ENCODE measurements around the gene PDE4A. TPM values are rescaled to one million over a fixed set of nuclear protein-coding genes. Genes with fewer than 3 reads are reported as not detected.

Gene PDE4A
- total and polyA plus RNA-seq, 2 of the 13 experiments (the other 11 are each of a cell fraction or from before 2014, with no cell fraction given) = 1.1 to 4.1 TPM

- TF ChIP-seq, protein P1, sequence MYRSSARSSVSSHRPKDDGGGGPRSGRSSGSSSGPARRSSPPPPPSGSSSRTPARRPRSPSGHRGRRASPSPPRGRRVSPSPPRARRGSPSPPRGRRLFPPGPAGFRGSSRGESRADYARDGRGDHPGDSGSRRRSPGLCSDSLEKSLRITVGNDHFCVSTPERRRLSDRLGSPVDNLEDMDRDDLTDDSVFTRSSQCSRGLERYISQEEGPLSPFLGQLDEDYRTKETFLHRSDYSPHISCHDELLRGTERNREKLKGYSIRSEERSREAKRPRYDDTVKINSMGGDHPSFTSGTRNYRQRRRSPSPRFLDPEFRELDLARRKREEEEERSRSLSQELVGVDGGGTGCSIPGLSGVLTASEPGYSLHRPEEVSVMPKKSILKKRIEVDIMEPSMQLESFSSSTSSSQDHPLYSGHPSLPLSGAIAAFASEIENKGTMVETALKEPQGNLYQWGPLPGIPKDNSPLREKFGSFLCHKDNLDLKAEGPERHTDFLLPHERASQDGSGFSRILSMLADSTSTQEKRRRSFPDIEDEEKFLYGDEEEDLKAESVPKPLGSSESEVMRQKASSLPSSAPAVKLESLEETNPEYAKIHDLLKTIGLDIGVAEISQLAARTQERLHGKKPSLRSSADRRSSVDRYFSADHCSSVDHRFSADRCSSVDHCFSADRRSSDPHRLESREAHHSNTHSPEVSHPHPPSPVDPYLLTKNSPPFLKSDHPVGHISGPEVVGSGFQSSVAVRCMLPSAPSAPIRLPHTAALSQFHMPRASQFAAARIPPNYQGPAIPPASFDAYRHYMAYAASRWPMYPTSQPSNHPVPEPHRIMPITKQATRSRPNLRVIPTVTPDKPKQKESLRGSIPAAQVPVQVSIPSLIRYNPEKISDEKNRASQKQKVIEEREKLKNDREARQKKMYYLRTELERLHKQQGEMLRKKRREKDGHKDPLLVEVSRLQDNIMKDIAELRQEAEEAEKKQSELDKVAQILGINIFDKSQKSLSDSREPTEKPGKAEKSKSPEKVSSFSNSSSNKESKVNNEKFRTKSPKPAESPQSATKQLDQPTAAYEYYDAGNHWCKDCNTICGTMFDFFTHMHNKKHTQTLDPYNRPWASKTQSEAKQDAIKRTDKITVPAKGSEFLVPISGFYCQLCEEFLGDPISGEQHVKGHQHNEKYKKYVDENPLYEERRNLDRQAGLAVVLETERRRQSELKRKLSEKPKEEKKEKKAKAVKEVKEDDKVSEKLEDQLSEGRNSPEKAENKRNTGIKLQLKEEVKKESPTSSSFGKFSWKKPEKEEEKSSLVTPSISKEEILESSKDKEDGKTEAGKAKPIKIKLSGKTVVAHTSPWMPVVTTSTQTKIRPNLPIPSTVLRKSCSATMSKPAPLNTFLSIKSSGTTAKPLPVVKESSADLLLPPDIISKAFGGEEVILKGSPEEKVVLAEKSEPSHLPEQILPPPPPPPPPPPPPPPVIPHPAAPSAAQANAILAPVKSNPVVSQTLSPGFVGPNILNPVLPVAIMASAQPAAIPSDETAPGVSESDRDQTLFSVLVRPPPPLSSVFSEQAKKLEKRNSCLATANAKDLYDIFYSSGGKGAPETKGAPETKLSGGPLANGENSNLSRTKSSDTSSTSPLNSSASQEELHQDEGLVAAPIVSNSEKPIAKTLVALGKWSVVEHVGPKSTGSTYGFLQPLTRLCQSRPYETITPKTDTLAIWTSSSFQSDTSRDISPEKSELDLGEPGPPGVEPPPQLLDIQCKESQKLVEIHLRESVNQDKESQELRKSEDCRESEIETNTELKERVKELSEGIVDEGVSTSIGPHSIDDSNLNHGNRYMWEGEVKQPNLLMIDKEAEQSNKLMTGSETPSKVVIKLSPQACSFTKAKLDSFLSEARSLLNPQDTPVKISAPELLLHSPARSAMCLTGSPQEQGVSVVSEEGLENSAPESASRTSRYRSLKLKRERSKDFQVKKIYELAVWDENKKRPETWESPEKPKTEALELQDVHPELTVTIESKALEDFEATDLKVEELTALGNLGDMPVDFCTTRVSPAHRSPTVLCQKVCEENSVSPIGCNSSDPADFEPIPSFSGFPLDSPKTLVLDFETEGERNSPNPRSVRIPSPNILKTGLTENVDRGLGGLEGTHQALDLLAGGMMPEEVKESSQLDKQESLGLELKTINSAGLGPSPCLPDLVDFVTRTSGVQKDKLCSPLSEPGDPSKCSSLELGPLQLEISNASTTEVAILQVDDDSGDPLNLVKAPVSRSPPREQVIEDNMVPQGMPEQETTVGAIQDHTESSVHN (CRISPR knock-in tag; IDR thresholded peaks at IDR 0.05) = no peak
- TF ChIP-seq ZNF431 (CRISPR knock-in tag; IDR thresholded peaks at IDR 0.05; ENCODE audit: borderline replicate concordance, low read depth) = no peak
- no peak for TF ChIP-seq ZNF235 (CRISPR knock-in tag; IDR thresholded peaks at IDR 0.05; ENCODE audit: borderline replicate concordance)
- TF ChIP-seq DRAP1 (CRISPR knock-in tag; IDR thresholded peaks at IDR 0.05) = peak; percentile 50
- TF ChIP-seq KLF12 (CRISPR knock-in tag; IDR thresholded peaks at IDR 0.05; ENCODE audit: borderline replicate concordance) = peak; percentile 95
- 0 out of 2 replicates have a peak, but pooled peaks have one; percentile 57 for TF ChIP-seq ZNF513 (CRISPR knock-in tag; conservative IDR thresholded peaks at IDR 0.05)
- TF ChIP-seq NFYB (CRISPR knock-in tag; IDR thresholded peaks at IDR 0.05) = no peak
- TF ChIP-seq HOMEZ (CRISPR knock-in tag; IDR thresholded peaks at IDR 0.05; ENCODE audit: low read depth) = no peak
- TF ChIP-seq, protein P2, sequence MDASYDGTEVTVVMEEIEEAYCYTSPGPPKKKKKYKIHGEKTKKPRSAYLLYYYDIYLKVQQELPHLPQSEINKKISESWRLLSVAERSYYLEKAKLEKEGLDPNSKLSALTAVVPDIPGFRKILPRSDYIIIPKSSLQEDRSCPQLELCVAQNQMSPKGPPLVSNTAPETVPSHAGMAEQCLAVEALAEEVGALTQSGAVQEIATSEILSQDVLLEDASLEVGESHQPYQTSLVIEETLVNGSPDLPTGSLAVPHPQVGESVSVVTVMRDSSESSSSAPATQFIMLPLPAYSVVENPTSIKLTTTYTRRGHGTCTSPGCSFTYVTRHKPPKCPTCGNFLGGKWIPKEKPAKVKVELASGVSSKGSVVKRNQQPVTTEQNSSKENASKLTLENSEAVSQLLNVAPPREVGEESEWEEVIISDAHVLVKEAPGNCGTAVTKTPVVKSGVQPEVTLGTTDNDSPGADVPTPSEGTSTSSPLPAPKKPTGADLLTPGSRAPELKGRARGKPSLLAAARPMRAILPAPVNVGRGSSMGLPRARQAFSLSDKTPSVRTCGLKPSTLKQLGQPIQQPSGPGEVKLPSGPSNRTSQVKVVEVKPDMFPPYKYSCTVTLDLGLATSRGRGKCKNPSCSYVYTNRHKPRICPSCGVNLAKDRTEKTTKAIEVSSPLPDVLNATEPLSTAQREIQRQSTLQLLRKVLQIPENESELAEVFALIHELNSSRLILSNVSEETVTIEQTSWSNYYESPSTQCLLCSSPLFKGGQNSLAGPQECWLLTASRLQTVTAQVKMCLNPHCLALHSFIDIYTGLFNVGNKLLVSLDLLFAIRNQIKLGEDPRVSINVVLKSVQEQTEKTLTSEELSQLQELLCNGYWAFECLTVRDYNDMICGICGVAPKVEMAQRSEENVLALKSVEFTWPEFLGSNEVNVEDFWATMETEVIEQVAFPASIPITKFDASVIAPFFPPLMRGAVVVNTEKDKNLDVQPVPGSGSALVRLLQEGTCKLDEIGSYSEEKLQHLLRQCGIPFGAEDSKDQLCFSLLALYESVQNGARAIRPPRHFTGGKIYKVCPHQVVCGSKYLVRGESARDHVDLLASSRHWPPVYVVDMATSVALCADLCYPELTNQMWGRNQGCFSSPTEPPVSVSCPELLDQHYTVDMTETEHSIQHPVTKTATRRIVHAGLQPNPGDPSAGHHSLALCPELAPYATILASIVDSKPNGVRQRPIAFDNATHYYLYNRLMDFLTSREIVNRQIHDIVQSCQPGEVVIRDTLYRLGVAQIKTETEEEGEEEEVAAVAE (CRISPR knock-in tag; IDR thresholded peaks at IDR 0.05; ENCODE audit: borderline replicate concordance) = no peak
- TF ChIP-seq RFX1 (IDR thresholded peaks at IDR 0.05) = peak; percentile 92
- TF ChIP-seq GPN1 (CRISPR knock-in tag; IDR thresholded peaks at IDR 0.05; ENCODE audit: borderline replicate concordance) = no peak
These were observed 17.0 kb upstream of the PDE4A start, which contains the start of gene CDC37 (continued) for GRCh38 chr19:10403137-10404021.
